Smooth muscle cell (in vitro differentiated cells): ENCODE results near the gene STAB1. TPM values are rescaled to one million over a fixed set of nuclear protein-coding genes. Genes with fewer than 3 reads are reported as not detected.

Experiments
- DNase-seq: peaks from one replicate; lab custom pipeline; 2025; ENCODE audit not compliant: unreplicated experiment; lab: John Stamatoyannopoulos, UW
- H2AFZ ChIP-seq: fragments of 200-600 bp; sonication (generic); 2 replicates; pipeline ENCODE4 v1.6.0; 2016; ENCODE audit warnings: antibody characterized with exemption, low read depth, mild to moderate bottlenecking
- H3F3A ChIP-seq: fragments of 200-600 bp; sonication (generic); 2 replicates; pipeline ENCODE4 v1.6.0; 2017; ENCODE audit warnings: antibody characterized with exemption, low read depth
- H3K27ac ChIP-seq: fragments of 200-600 bp; sonication (generic); 2 replicates; pipeline ENCODE4 v1.5.1; 2016; ENCODE audit warnings: low read depth, mild to moderate bottlenecking
- H3K27me3 ChIP-seq: fragments of 200-600 bp; sonication (generic); 2 replicates; pipeline ENCODE4 v1.6.1; 2016; ENCODE audit warnings: low read depth, mild to moderate bottlenecking
- H3K36me3 ChIP-seq: fragments of 200-600 bp; sonication (generic); 2 replicates; pipeline ENCODE4 v1.5.1; 2016; ENCODE audit warnings: low read depth
- H3K4me1 ChIP-seq: fragments of 200-600 bp; sonication (generic); 2 replicates; pipeline ENCODE4 v1.5.1; 2016; ENCODE audit warnings: low read depth
- H3K4me2 ChIP-seq: fragments of 200-600 bp; sonication (generic); 2 replicates; pipeline ENCODE4 v1.6.0; 2016; ENCODE audit warnings: mild to moderate bottlenecking
- H3K4me3 ChIP-seq: fragments of 200-600 bp; sonication (generic); 2 replicates; pipeline ENCODE4 v1.5.1; 2016; ENCODE audit warnings: mild to moderate bottlenecking
- H3K79me2 ChIP-seq: fragments of 200-600 bp; sonication (generic); 2 replicates; pipeline ENCODE4 v1.6.0; 2016; ENCODE audit warnings: low read depth, mild to moderate bottlenecking
- H3K9ac ChIP-seq: fragments of 200-600 bp; sonication (generic); 2 replicates; pipeline ENCODE4 v1.6.0; 2016; ENCODE audit warnings: low read depth
- H3K9me3 ChIP-seq: fragments of 200-600 bp; sonication (generic); replicated peaks from 2 replicates; pipeline ENCODE4 v1.5.1; 2016; ENCODE audit warnings: low read depth
- H4K20me1 ChIP-seq: fragments of 200-600 bp; sonication (generic); 2 replicates; pipeline ENCODE4 v1.6.0; 2016; ENCODE audit warnings: low read depth
- CTCF ChIP-seq: fragments of 200-600 bp; sonication (generic); IDR thresholded peaks from 2 replicates; pipeline ENCODE4 v1.5.1; 2017; ENCODE audit warnings: borderline replicate concordance, mild to moderate bottlenecking, antibody characterized with exemption; ENCODE audit not compliant: insufficient read depth, poor library complexity, severe bottlenecking
- WGBS: methylation state at CpG from one replicate; pipeline ENCODE4 v1.1.7; 2016; ENCODE audit warnings: low lambda C conversion rate; 5-methylcytosine and 5-hydroxymethylcytosine counted together
- polyA plus RNA-seq: library from polyadenylated mRNA; unstranded; fragments of >200 nt; fragmentation: Nextera tagmentation; extraction: Ambion mirVana; gene quantifications from 2 replicates; pipeline ENCODE4 v1.2.1, GENCODE V29; 2016
- total RNA-seq: library from RNA; depleted of rRNA; stranded (reverse); fragments of >200 nt; gene quantifications from 2 replicates; pipeline ENCODE4 v1.2.3, GENCODE V29; 2014

STAB1 gene
- total and polyA plus RNA-seq, 2 experiments from 2014 or later: 0.22 to 0.25 TPM

DNA sequence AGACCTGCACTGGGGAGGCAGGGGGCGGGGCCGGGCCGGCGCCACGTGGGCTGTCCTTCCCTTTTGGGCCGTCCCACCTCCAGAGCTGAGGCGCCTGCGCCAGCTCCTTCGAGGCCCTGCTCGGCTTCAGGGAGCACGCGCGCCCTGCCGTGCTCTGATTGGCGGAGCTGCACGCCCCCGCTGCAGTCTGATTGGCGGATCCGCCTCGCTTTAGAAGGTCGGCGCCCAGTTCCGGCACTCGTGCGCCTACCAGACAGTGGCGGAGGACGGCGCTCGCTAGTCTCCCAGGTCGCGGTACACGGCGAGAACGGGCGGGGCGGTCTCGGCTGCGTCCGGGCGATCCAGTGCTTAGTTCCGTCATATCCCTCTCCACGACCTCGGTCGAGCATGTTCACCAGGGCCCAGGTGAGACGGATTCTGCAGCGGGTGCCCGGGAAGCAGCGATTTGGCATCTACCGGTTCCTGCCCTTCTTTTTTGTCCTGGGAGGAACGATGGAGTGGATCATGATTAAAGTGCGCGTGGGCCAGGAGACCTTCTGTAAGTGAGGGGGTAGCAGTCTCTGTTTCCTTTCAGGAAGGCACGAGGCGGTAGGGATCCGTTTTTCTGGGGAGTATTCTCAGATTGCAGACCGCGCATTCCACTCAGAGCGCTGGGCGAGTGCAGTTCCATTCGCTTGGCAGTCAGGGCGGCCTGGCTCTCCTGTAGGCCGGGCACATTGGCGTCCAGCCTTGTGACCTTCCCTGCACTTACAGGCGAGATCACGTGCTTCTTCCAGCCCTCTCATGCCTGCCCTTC, 41.4 kb downstream of the STAB1 start, which contains the start of gene UQCC5:
Gene UQCC5 (plus strand): TSS at position 237 of the 796 bp plus-strand sequence. CDS start 151 bp downstream, at position 388.
- Histone ChIP-seq H3K79me2 (peaks cover 62% of the 10 kb centered on the region), H3K9me3 (no peaks in the 10 kb centered on the region), H3K4me3 (peak within 1 kb of the TSS; percentile 71), H3K27me3 (no peaks in the 10 kb centered on the region), H4K20me1 (peaks cover 51% of the 10 kb centered on the region), H2AFZ (no peak within 1 kb of the TSS), H3K36me3 (no peaks in the 10 kb centered on the region), H3K4me2 (peak within 1 kb of the TSS; percentile 96), H3K4me1 (peaks cover 37% of the 10 kb centered on the region), H3K9ac (peak within 1 kb of the TSS; percentile 83), H3K27ac (peak within 1 kb of the TSS; percentile 84), H3F3A (no peaks in the 10 kb centered on the region)
- no peak for TF ChIP-seq CTCF
- WGBS: under 1% methylated on average over 63 of the region's 65 CpGs
- DNase-seq: peak; percentile 84

GRCh38 chr3:52537165-52537620, 42.1 kb downstream of the STAB1 start:
- no peak for TF ChIP-seq CTCF
- Histone ChIP-seq H3K4me3 (peak overlapping the region; percentile 71), H3K36me3 (no peaks in the 10 kb centered on the region), H3K4me2 (peak overlapping the region; percentile 93), H3K79me2 (peaks cover 62% of the 10 kb centered on the region), H3K9ac (peak overlapping the region; percentile 83), H3K4me1 (peaks cover 30% of the 10 kb centered on the region), H2AFZ (no peak overlapping the region), H3K27me3 (no peaks in the 10 kb centered on the region), H3K27ac (peak overlapping the region; percentile 84), H4K20me1 (peaks cover 51% of the 10 kb centered on the region), H3F3A (no peaks in the 10 kb centered on the region), H3K9me3 (no peaks in the 10 kb centered on the region)
- no peak for DNase-seq
- WGBS: 15% methylated on average over 6 of the region's 6 CpGs

DNA sequence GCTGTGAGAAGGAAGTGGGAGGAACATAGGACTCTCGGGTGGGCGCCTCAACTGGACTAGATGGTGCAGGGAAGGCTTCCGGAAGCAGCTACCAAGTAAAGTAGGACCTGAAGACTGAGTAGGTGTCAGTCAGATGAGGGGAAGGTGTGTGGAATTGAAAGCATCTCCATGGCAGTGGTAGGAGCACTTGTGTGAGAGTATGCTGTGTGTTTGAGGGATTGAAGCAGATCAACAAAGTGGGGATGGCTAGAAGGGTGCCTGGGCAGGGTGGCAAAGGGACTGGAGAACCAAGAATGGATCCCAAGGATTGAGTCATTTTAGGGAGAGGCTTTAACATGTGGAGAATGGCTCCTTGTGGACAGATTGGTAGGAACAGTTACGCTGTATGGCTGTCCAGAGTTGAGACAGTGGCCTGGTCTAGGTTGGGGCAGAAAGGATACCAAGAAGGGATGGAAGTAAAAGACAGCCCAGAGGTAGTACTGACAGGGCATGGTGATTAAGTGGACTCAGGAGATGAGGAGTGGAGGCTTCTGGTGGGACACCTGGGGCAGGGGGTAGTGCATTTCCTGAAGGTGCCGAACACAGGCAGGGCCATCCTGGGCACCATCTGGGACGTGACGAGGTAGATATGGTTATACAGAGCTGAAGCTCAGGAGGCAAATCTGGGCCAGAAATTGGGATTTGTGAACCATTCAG, 42.7 kb downstream of the STAB1 start:
- peak overlapping the region; percentile 93 for H3K4me2 ChIP-seq
- H3K79me2 ChIP-seq: peaks cover 55% of the 10 kb centered on the region
- no peak for TF ChIP-seq CTCF
- DNase-seq: no peak
- peak overlapping the region; percentile 71 for H3K4me3 ChIP-seq
- peak overlapping the region; percentile 83 for H3K9ac ChIP-seq
- peak overlapping the region; percentile 84 for H3K27ac ChIP-seq
- no peaks in the 10 kb centered on the region for H3K9me3 ChIP-seq
- H3K36me3 ChIP-seq: no peaks in the 10 kb centered on the region
- H4K20me1 ChIP-seq: peaks cover 51% of the 10 kb centered on the region
- no peak overlapping the region for H2AFZ ChIP-seq
- WGBS: 86% methylated on average over 7 of the region's 7 CpGs
- H3K27me3 ChIP-seq: no peaks in the 10 kb centered on the region
- H3F3A ChIP-seq: no peaks in the 10 kb centered on the region
- peaks cover 25% of the 10 kb centered on the region for H3K4me1 ChIP-seq
